Ectodermal cell (in vitro differentiated cells): ENCODE measurements around the gene IL1RAP.

Source experiments
- H3K27ac ChIP-seq: 2 replicates; pipeline ENCODE4 v1.7.0; 2013; ENCODE audit warnings: mild to moderate bottlenecking, low read depth, low read length; ENCODE audit not compliant: insufficient read depth, poor library complexity, severe bottlenecking
- H3K27me3 ChIP-seq: 2 replicates; pipeline ENCODE4 v1.7.0; 2013; ENCODE audit warnings: mild to moderate bottlenecking, low read length; ENCODE audit not compliant: insufficient read depth, control insufficient read depth, poor library complexity, severe bottlenecking
- H3K36me3 ChIP-seq: one replicate; pipeline ENCODE4 v1.7.0; 2013; ENCODE audit warnings: low read length; ENCODE audit not compliant: control insufficient read depth, insufficient read depth
- H3K4me1 ChIP-seq: one replicate; pipeline ENCODE4 v1.7.0; 2013; ENCODE audit warnings: low read length; ENCODE audit not compliant: control insufficient read depth, insufficient read depth
- H3K4me3 ChIP-seq: 2 replicates; pipeline ENCODE4 v1.7.0; 2013; ENCODE audit warnings: low read depth, low read length, control low read depth; ENCODE audit not compliant: insufficient read depth
- H3K9me3 ChIP-seq: 2 replicates; pipeline ENCODE4 v1.7.0; 2013; ENCODE audit warnings: mild to moderate bottlenecking, low read length, moderate library complexity; ENCODE audit not compliant: control insufficient read depth
- WGBS, 2 experiments: methylation state at CpG; one replicate each; pipeline ENCODE4 v1.1.7; 2013; ENCODE audit warnings: missing lambda C conversion rate in 2 of 2; 5-methylcytosine and 5-hydroxymethylcytosine counted together

IL1RAP gene

GRCh38 chr3:190617185-190617584 is 103.3 kb downstream of the IL1RAP start:
- no peaks in the 10 kb centered on the region for H3K27me3 ChIP-seq
- H3K27ac ChIP-seq: no peak overlapping the region
- no peaks in the 10 kb centered on the region for H3K9me3 ChIP-seq
- H3K36me3 ChIP-seq: no peaks in the 10 kb centered on the region
- no peak overlapping the region for H3K4me3 ChIP-seq
- 40 to 72% methylated on average over 1 to 3 of the region's 3 CpGs for WGBS, 2 experiments
- no peaks in the 10 kb centered on the region for H3K4me1 ChIP-seq

- WGBS, 2 experiments: 93 to 96% methylated on average over 7 to 8 of the region's 8 CpGs
- no peaks in the 10 kb centered on the region for H3K4me1 ChIP-seq
- H3K4me3 ChIP-seq: no peak overlapping the region
- no peak overlapping the region for H3K27ac ChIP-seq
- H3K9me3 ChIP-seq: no peaks in the 10 kb centered on the region
- no peaks in the 10 kb centered on the region for H3K27me3 ChIP-seq
- no peaks in the 10 kb centered on the region for H3K36me3 ChIP-seq
Measured at GRCh38 chr3:190618330-190619030, 104.6 kb downstream of the IL1RAP start.

- no peaks in the 10 kb centered on the region for H3K36me3 ChIP-seq
- no peaks in the 10 kb centered on the region for H3K4me1 ChIP-seq
- no peaks in the 10 kb centered on the region for H3K9me3 ChIP-seq
- no peak overlapping the region for H3K27ac ChIP-seq
- WGBS, 2 experiments: 87 to 88% methylated on average over 5 of the region's 5 CpGs
- no peak overlapping the region for H3K4me3 ChIP-seq
- H3K27me3 ChIP-seq: no peaks in the 10 kb centered on the region
Measured at GRCh38 chr3:190619353-190619752, 105.5 kb downstream of the IL1RAP start.

- Histone ChIP-seq H3K36me3 (no peaks in the 10 kb centered on the region), H3K27ac (no peak overlapping the region), H3K4me1 (no peaks in the 10 kb centered on the region), H3K4me3 (no peak overlapping the region), H3K9me3 (no peaks in the 10 kb centered on the region), H3K27me3 (no peaks in the 10 kb centered on the region)
- WGBS, 2 experiments: 90 to 100% methylated on average over 1 to 2 of the region's 2 CpGs
Measured at GRCh38 chr3:190619761-190620160, 105.9 kb downstream of the IL1RAP start.

GRCh38 chr3:190620886-190621608 is 107.2 kb downstream of the IL1RAP start:
- Histone ChIP-seq H3K9me3 (no peaks in the 10 kb centered on the region), H3K27ac (no peak overlapping the region), H3K27me3 (no peaks in the 10 kb centered on the region), H3K4me3 (no peak overlapping the region), H3K36me3 (no peaks in the 10 kb centered on the region), H3K4me1 (no peaks in the 10 kb centered on the region)
- no CpG with 5 or more reads among the region's 1 CpG for WGBS, 2 experiments

- no peak overlapping the region for H3K27ac ChIP-seq
- no peak overlapping the region for H3K4me3 ChIP-seq
- H3K4me1 ChIP-seq: no peaks in the 10 kb centered on the region
- H3K36me3 ChIP-seq: no peaks in the 10 kb centered on the region
- no peaks in the 10 kb centered on the region for H3K27me3 ChIP-seq
- WGBS, 2 experiments: 83% methylated on average over 2 of the region's 3 CpGs; no CpG with 5 or more reads in 1 of the 2 experiments
- H3K9me3 ChIP-seq: no peaks in the 10 kb centered on the region
Measured at GRCh38 chr3:190621927-190622326, 108.0 kb downstream of the IL1RAP start.

- no peaks in the 10 kb centered on the region for H3K36me3 ChIP-seq
- no peak overlapping the region for H3K4me3 ChIP-seq
- no peaks in the 10 kb centered on the region for H3K4me1 ChIP-seq
- no peaks in the 10 kb centered on the region for H3K27me3 ChIP-seq
- H3K9me3 ChIP-seq: no peaks in the 10 kb centered on the region
- 54 to 56% methylated on average over 5 of the region's 5 CpGs for WGBS, 2 experiments
- no peak overlapping the region for H3K27ac ChIP-seq
Measured at GRCh38 chr3:190624282-190624681, 110.4 kb downstream of the IL1RAP start.

GRCh38 chr3:190626951-190627620 is 113.2 kb downstream of the IL1RAP start:
- H3K9me3 ChIP-seq: no peaks in the 10 kb centered on the region
- H3K4me1 ChIP-seq: no peaks in the 10 kb centered on the region
- no peak overlapping the region for H3K4me3 ChIP-seq
- WGBS, 2 experiments: 79 to 83% methylated on average over 6 to 7 of the region's 7 CpGs
- no peaks in the 10 kb centered on the region for H3K27me3 ChIP-seq
- no peak overlapping the region for H3K27ac ChIP-seq
- no peaks in the 10 kb centered on the region for H3K36me3 ChIP-seq

GRCh38 chr3:190629088-190629487 is 115.2 kb downstream of the IL1RAP start:
- no peaks in the 10 kb centered on the region for H3K9me3 ChIP-seq
- WGBS, 2 experiments: 94 to 99% methylated on average over 3 to 4 of the region's 4 CpGs
- no peak overlapping the region for H3K27ac ChIP-seq
- H3K36me3 ChIP-seq: no peaks in the 10 kb centered on the region
- no peak overlapping the region for H3K4me3 ChIP-seq
- no peaks in the 10 kb centered on the region for H3K27me3 ChIP-seq
- H3K4me1 ChIP-seq: no peaks in the 10 kb centered on the region

GRCh38 chr3:190631295-190631694 is 117.4 kb downstream of the IL1RAP start:
- 96 to 100% methylated on average over 2 of the region's 2 CpGs for WGBS, 2 experiments
- Histone ChIP-seq H3K4me1 (no peaks in the 10 kb centered on the region), H3K27ac (no peak overlapping the region), H3K4me3 (no peak overlapping the region), H3K36me3 (no peaks in the 10 kb centered on the region), H3K9me3 (no peaks in the 10 kb centered on the region), H3K27me3 (no peaks in the 10 kb centered on the region)
